ENCODE results near the gene NEAT1. TPM values are rescaled to one million over a fixed set of nuclear protein-coding genes. Genes with fewer than 3 reads are reported as not detected.
A peak's percentile ranks its signal among the peaks of the same experiment; 100 is the strongest.

NEAT1 gene
- total and polyA plus RNA-seq, 9 of the 15 experiments (the other 6 are each of a cell fraction or from before 2014, with no cell fraction given): 20.1 to 389 (median 62.8) TPM

DNA sequence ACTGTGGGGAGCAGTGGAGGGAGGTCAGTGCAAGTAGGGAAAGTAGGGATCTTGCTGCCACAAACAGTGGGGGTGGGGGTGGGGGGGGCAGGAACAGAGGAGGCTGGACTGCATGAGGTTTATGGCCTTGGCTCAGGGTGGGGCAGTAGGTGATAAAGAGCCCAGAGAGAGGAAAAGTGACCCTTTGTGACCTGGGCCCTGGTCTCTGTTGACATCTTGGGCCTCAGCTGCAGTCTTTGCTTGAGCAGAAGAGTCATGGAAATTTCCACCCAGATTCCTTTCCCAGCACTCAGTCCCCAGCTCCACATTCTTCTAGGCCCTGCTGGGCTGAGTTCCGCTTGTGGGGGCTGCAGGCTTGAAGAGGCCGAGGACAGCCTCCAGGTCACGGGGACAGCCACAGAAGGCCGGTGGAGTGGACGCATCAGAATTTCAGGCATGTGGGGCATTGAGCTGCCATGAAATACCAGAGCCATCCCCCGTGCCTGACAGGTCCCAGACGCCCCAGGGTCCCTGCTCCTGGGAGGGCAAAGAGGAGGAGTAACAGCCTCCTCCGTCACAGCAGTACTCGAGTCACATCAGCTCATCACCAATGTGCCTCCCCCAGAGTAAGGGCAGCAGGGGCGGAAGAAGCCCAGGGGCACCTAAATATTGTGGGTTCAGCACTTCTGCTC is 66.6 kb downstream of the NEAT1 start (continued):
- TF ChIP-seq ZBTB8A (IDR thresholded peaks at IDR 0.05; ENCODE audit: partially characterized antibody) (no peak), TCF15 (CRISPR knock-in tag; IDR thresholded peaks at IDR 0.05) (no peak), GTF2F1 (IDR thresholded peaks at IDR 0.05; ENCODE audit: low read depth, low read length) (no peak), GTF2A2 (tag; IDR thresholded peaks at IDR 0.05) (no peak), ZFX (CRISPR knock-in tag; IDR thresholded peaks at IDR 0.05) (peak; percentile 1; the same call in 1 of the 2 replicates), CEBPB (tag; IDR thresholded peaks at IDR 0.05) (no peak), TRIM28 (IDR thresholded peaks at IDR 0.05) (no peak), ZNF316 (IDR thresholded peaks at IDR 0.05) (peak; percentile 49; the same call in 1 of the 2 replicates), ZBTB49 (CRISPR knock-in tag; IDR thresholded peaks at IDR 0.05; ENCODE audit: borderline replicate concordance) (no peak), BCL6 (CRISPR knock-in tag; IDR thresholded peaks at IDR 0.05) (no peak), EP300 (IDR thresholded peaks at IDR 0.05; ENCODE audit: low read length) (no peak), DLX4 (CRISPR knock-in tag; IDR thresholded peaks at IDR 0.05) (no peak), C11orf30 (IDR thresholded peaks at IDR 0.05; ENCODE audit: low read depth) (peak; percentile 43; the same call in 1 of the 2 replicates), ATF1 (CRISPR knock-in tag; IDR thresholded peaks at IDR 0.05) (no peak), ATF1 (tag; IDR thresholded peaks at IDR 0.05) (0 out of 2 replicates have a peak, but pooled peaks have one; percentile 29), TSC22D4 (tag; IDR thresholded peaks at IDR 0.05) (no peak)
- TF ChIP-seq, protein P1, sequence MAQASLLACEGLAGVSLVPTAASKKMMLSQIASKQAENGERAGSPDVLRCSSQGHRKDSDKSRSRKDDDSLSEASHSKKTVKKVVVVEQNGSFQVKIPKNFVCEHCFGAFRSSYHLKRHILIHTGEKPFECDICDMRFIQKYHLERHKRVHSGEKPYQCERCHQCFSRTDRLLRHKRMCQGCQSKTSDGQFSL (CRISPR knock-in tag; IDR thresholded peaks at IDR 0.05): peak; percentile 74; the same call in 1 of the 2 replicates
- TF ChIP-seq, protein P1 (tag; IDR thresholded peaks at IDR 0.05): peak in 1 of 2 experiments; percentile 81; a peak in 2 of 4 replicates
- TF ChIP-seq, protein P2, sequence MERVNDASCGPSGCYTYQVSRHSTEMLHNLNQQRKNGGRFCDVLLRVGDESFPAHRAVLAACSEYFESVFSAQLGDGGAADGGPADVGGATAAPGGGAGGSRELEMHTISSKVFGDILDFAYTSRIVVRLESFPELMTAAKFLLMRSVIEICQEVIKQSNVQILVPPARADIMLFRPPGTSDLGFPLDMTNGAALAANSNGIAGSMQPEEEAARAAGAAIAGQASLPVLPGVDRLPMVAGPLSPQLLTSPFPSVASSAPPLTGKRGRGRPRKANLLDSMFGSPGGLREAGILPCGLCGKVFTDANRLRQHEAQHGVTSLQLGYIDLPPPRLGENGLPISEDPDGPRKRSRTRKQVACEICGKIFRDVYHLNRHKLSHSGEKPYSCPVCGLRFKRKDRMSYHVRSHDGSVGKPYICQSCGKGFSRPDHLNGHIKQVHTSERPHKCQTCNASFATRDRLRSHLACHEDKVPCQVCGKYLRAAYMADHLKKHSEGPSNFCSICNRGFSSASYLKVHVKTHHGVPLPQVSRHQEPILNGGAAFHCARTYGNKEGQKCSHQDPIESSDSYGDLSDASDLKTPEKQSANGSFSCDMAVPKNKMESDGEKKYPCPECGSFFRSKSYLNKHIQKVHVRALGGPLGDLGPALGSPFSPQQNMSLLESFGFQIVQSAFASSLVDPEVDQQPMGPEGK (CRISPR knock-in tag; IDR thresholded peaks at IDR 0.05; ENCODE audit: borderline replicate concordance): no peak
- TF ChIP-seq, protein P3, sequence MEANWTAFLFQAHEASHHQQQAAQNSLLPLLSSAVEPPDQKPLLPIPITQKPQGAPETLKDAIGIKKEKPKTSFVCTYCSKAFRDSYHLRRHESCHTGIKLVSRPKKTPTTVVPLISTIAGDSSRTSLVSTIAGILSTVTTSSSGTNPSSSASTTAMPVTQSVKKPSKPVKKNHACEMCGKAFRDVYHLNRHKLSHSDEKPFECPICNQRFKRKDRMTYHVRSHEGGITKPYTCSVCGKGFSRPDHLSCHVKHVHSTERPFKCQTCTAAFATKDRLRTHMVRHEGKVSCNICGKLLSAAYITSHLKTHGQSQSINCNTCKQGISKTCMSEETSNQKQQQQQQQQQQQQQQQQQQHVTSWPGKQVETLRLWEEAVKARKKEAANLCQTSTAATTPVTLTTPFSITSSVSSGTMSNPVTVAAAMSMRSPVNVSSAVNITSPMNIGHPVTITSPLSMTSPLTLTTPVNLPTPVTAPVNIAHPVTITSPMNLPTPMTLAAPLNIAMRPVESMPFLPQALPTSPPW (CRISPR knock-in tag; IDR thresholded peaks at IDR 0.05): 0 out of 2 replicates have a peak, but pooled peaks have one; percentile 10

Data from K562 (cell line).